SK-N-SH treated with all-trans-retinoic acid at 6 μM for 48 hours (cell line): ENCODE measurements around the gene PTOV1.

Source experiments
- ATAC-seq: fragments of 200-7000 bp; cut with Tn5 transposase; 3 replicates; pipeline ENCODE4 v1.9.1; 2020; ENCODE audit warnings: mild to moderate bottlenecking, moderate library complexity
- ARNTL ChIP-seq: fragments of 450-650 bp; formaldehyde crosslinking; IDR thresholded peaks from 2 replicates; pipeline ENCODE4 v1.5.0; 2020; ENCODE audit warnings: low read depth, mild to moderate bottlenecking, moderate library complexity, borderline replicate concordance
- BACH2 ChIP-seq: fragments of 250-450 bp; sonication (Bioruptor Pico); IDR thresholded peaks from 2 replicates; pipeline ENCODE4 v1.9.0; 2021; ENCODE audit warnings: mild to moderate bottlenecking, borderline replicate concordance
- CREB5 ChIP-seq: fragments of 250-450 bp; sonication (Bioruptor Pico); IDR thresholded peaks from 2 replicates; pipeline ENCODE4 v1.5.1; 2020; ENCODE audit warnings: low read depth, mild to moderate bottlenecking, moderate library complexity
- CSDC2 ChIP-seq: fragments of 250-450 bp; sonication (Bioruptor Pico); IDR thresholded peaks from 2 replicates; pipeline ENCODE4 v1.5.0; 2020; ENCODE audit warnings: mild to moderate bottlenecking, moderate library complexity
- CSRNP3 ChIP-seq: fragments of 250-450 bp; sonication (Bioruptor Pico); IDR thresholded peaks from 2 replicates; pipeline ENCODE4 v1.5.1; 2021; ENCODE audit warnings: mild to moderate bottlenecking, moderate library complexity
- ESRRG ChIP-seq: fragments of 250-450 bp; sonication (Bioruptor Pico); IDR thresholded peaks from 2 replicates; pipeline ENCODE4 v1.6.1; 2021; ENCODE audit warnings: mild to moderate bottlenecking
- GLIS3 ChIP-seq: fragments of 250-450 bp; sonication (Bioruptor Pico); IDR thresholded peaks from 2 replicates; pipeline ENCODE4 v1.5.0; 2020; ENCODE audit warnings: mild to moderate bottlenecking, moderate library complexity
- OSR1 ChIP-seq: fragments of 250-450 bp; sonication (Bioruptor Pico); IDR thresholded peaks from 2 replicates; pipeline ENCODE4 v1.8.0; 2022; ENCODE audit warnings: moderate library complexity, mild to moderate bottlenecking, inconsistent platforms
- PATZ1 ChIP-seq: fragments of 250-450 bp; sonication (Bioruptor Pico); IDR thresholded peaks from 2 replicates; pipeline ENCODE4 v1.8.0; 2020; ENCODE audit warnings: mild to moderate bottlenecking, moderate library complexity, borderline replicate concordance
- PPARA ChIP-seq: fragments of 250-450 bp; sonication (Bioruptor Pico); IDR thresholded peaks from 2 replicates; pipeline ENCODE4 v1.5.0; 2020; ENCODE audit warnings: mild to moderate bottlenecking, borderline replicate concordance
- RARB ChIP-seq: fragments of 250-450 bp; sonication (Bioruptor Pico); IDR thresholded peaks from 2 replicates; pipeline ENCODE4 v1.8.0; 2021; ENCODE audit warnings: mild to moderate bottlenecking, moderate library complexity
- TCF4 ChIP-seq: fragments of 250-450 bp; sonication (Bioruptor Pico); IDR thresholded peaks from 2 replicates; pipeline ENCODE4 v1.8.0; 2021; ENCODE audit warnings: mild to moderate bottlenecking, moderate library complexity, borderline replicate concordance
- TOX ChIP-seq: fragments of 250-450 bp; sonication (Bioruptor Pico); IDR thresholded peaks from 2 replicates; pipeline ENCODE4 v1.8.0; 2021; ENCODE audit warnings: mild to moderate bottlenecking, moderate library complexity, borderline replicate concordance
- TSHZ2 ChIP-seq: fragments of 250-450 bp; sonication (Bioruptor Pico); IDR thresholded peaks from 2 replicates; pipeline ENCODE4 v1.5.0; 2020; ENCODE audit warnings: mild to moderate bottlenecking, moderate library complexity
- ZC3H10 ChIP-seq: fragments of 250-450 bp; sonication (Bioruptor Pico); IDR thresholded peaks from 2 replicates; pipeline ENCODE4 v1.5.1; 2021; ENCODE audit warnings: mild to moderate bottlenecking, moderate library complexity
- ZFP3 ChIP-seq: fragments of 250-450 bp; sonication (Bioruptor Pico); IDR thresholded peaks from 2 replicates; pipeline ENCODE4 v1.5.0; 2020; ENCODE audit warnings: mild to moderate bottlenecking, moderate library complexity
- ZFP30 ChIP-seq: fragments of 450-650 bp; formaldehyde crosslinking; IDR thresholded peaks from 2 replicates; pipeline ENCODE4 v1.5.0; 2022; ENCODE audit warnings: mild to moderate bottlenecking, moderate library complexity
- ZNF565 ChIP-seq: fragments of 450-650 bp; formaldehyde crosslinking; conservative IDR thresholded peaks from 2 replicates; pipeline ENCODE4 v1.5.0; 2020; ENCODE audit warnings: low read depth, mild to moderate bottlenecking, moderate library complexity
- ZNF70 ChIP-seq: fragments of 450-650 bp; formaldehyde crosslinking; IDR thresholded peaks from 2 replicates; pipeline ENCODE4 v1.5.0; 2020; ENCODE audit warnings: mild to moderate bottlenecking, moderate library complexity
- ZNF8 ChIP-seq: fragments of 450-650 bp; formaldehyde crosslinking; IDR thresholded peaks from 2 replicates; pipeline ENCODE4 v1.5.0; 2020; ENCODE audit warnings: mild to moderate bottlenecking, moderate library complexity

The PTOV1 gene

GRCh38 chr19:49887665-49888509 is 36.9 kb downstream of the PTOV1 start:
- TF ChIP-seq TOX: no peak
- TF ChIP-seq ZNF8 (CRISPR knock-in tag): no peak
- no peak for TF ChIP-seq BACH2 (CRISPR knock-in tag)
- TF ChIP-seq GLIS3: no peak
- TF ChIP-seq ZNF70 (CRISPR knock-in tag): no peak
- no peak for TF ChIP-seq TCF4
- TF ChIP-seq PPARA (CRISPR knock-in tag): no peak
- no peak for TF ChIP-seq OSR1
- no peak for ATAC-seq

- no peak for ATAC-seq
- no peak for TF ChIP-seq ZFP3 (CRISPR knock-in tag)
- no peak for TF ChIP-seq GLIS3
- TF ChIP-seq ZFP30 (CRISPR knock-in tag): no peak
- TF ChIP-seq CSDC2 (CRISPR knock-in tag): no peak
- no peak for TF ChIP-seq OSR1
Observed at GRCh38 chr19:49888510-49888824, 37.5 kb downstream of the PTOV1 start.

GRCh38 chr19:49889038-49889686 is 38.2 kb downstream of the PTOV1 start:
- TF ChIP-seq ZFP3 (CRISPR knock-in tag) (no peak), GLIS3 (no peak), ESRRG (no peak), ARNTL (CRISPR knock-in tag) (no peak), TOX (no peak), PPARA (CRISPR knock-in tag) (no peak), ZNF8 (CRISPR knock-in tag) (no peak), ZNF70 (CRISPR knock-in tag) (no peak), RARB (CRISPR knock-in tag) (no peak)
- ATAC-seq: no peak

GRCh38 chr19:49889687-49890348 is 38.9 kb downstream of the PTOV1 start:
- TF ChIP-seq RARB (CRISPR knock-in tag) (no peak), TOX (no peak), TSHZ2 (no peak), ZNF565 (no peak), CSDC2 (CRISPR knock-in tag) (no peak), ZNF70 (CRISPR knock-in tag) (no peak), ESRRG (no peak), BACH2 (CRISPR knock-in tag) (no peak), PATZ1 (CRISPR knock-in tag) (no peak), OSR1 (no peak)
- peak; percentile 42 for ATAC-seq

GRCh38 chr19:49890349-49891311 is 39.7 kb downstream of the PTOV1 start:
- ATAC-seq: peak; percentile 53
- TF ChIP-seq CREB5 (CRISPR knock-in tag) (no peak), BACH2 (CRISPR knock-in tag) (no peak), ARNTL (CRISPR knock-in tag) (no peak), PPARA (CRISPR knock-in tag) (no peak), CSRNP3 (CRISPR knock-in tag) (no peak), ZNF70 (CRISPR knock-in tag) (no peak), OSR1 (no peak), ESRRG (no peak), ZC3H10 (CRISPR knock-in tag) (no peak), TOX (no peak), ZFP3 (CRISPR knock-in tag) (no peak)
